GDM1 (cell line): Measurements from ENCODE around the gene THOP1.

Experiments
- DNase-seq: peaks from one replicate; lab custom pipeline; 2025; lab: John Stamatoyannopoulos, UW

The THOP1 gene

GRCh38 chr19:2804156-2805004 is 19.1 kb downstream of the THOP1 start:
- DNase-seq, result no peak

- DNase-seq, result no peak
Measured at GRCh38 chr19:2805261-2805900, 20.1 kb downstream of the THOP1 start.

GRCh38 chr19:2805991-2806649 is 20.8 kb downstream of the THOP1 start:
- DNase-seq, result no peak

- no peak for DNase-seq
Measured at GRCh38 chr19:2806736-2807378, 21.6 kb downstream of the THOP1 start.

GRCh38 chr19:2807379-2808128 is 22.3 kb downstream of the THOP1 start:
- DNase-seq, result no peak

- no peak for DNase-seq
Measured at GRCh38 chr19:2808129-2808941, 23.0 kb downstream of the THOP1 start.

GRCh38 chr19:2809387-2810140 is 24.3 kb downstream of the THOP1 start:
- DNase-seq, result no peak

- no peak for DNase-seq
Measured at GRCh38 chr19:2810141-2811091, 25.1 kb downstream of the THOP1 start.

- no peak for DNase-seq
Measured at GRCh38 chr19:2811221-2811722, 26.0 kb downstream of the THOP1 start.

GRCh38 chr19:2811735-2812413 is 26.6 kb downstream of the THOP1 start:
- DNase-seq, result no peak

GRCh38 chr19:2812414-2813234 is 27.3 kb downstream of the THOP1 start:
- no peak for DNase-seq

GRCh38 chr19:2813235-2814160 is 28.2 kb downstream of the THOP1 start:
- DNase-seq, result no peak

GRCh38 chr19:2814426-2814825 is 29.1 kb downstream of the THOP1 start:
- no peak for DNase-seq

GRCh38 chr19:2815191-2815614 is 29.9 kb downstream of the THOP1 start:
- no peak for DNase-seq

GRCh38 chr19:2815923-2816322 is 30.6 kb downstream of the THOP1 start:
- no peak for DNase-seq

GRCh38 chr19:2816641-2817040 is 31.3 kb downstream of the THOP1 start:
- no peak for DNase-seq
